Vagina (tissue), 2 donors: ENCODE measurements around the gene LTBP2.

Experiments
- POLR2A ChIP-seq, 2 donors: fragments of 450-650 bp; IDR thresholded peaks; one replicate each; pipeline ENCODE4 v1.6.1; 2017; ENCODE audit warnings: antibody characterized with exemption in 2 of 2, mild to moderate bottlenecking in 2 of 2, moderate library complexity in 2 of 2
- POLR2AphosphoS5 ChIP-seq, 2 donors: sonication (generic); formaldehyde crosslinking; IDR thresholded peaks; one replicate each; pipeline ENCODE4 v1.9.0; 2017; ENCODE audit warnings: antibody characterized with exemption in 2 of 2, mild to moderate bottlenecking in 2 of 2, low read depth in 1 of 2; ENCODE audit not compliant: insufficient read depth in 1 of 2
- TF ChIP-seq, protein P1 (sequence below), 3 experiments: fragments of 450-650 bp in 2 of 3; fragments of 200-600 bp in 1 of 3; sonication (generic) in 1 of 3; IDR thresholded peaks; one replicate each; pipeline ENCODE4 v1.5.1; 2017 to 2019; ENCODE audit warnings: antibody characterized with exemption in 3 of 3, mild to moderate bottlenecking in 2 of 3, moderate library complexity in 2 of 3

DNA sequence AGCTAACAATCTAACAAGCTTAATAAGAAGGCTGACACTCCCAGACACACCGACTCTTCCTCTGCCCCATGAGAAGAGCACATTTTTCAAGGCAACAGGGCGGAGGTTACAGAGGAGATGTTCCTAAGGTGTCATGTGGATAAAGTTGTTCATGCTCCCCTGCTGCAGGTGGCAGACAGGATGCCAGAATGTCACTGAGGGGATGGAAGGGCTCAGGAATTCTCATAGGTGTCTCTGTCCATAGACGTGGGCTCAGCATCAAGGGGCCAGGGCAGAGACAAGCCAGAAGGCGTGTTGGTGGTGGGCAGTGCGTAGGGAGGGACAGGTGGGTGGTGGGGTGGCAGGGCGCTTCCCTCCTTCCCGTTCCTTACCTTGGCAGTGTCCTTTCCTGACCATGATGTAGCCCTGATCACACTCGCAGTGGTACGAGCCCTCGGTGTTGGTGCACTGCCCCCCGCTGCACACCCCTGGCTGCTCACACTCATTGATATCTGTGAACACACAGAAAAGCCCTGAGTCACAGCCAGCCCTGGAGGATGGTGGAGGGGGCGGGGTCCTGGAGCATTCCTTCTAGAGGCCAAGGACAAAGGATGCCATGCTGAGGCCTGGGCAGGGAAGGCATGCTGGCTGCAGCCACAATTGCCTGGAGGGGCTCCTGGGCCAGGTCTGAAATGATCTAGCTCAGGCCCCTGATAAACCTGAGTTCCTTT, 95.4 kb downstream of the LTBP2 start:
- TF ChIP-seq, protein P1, sequence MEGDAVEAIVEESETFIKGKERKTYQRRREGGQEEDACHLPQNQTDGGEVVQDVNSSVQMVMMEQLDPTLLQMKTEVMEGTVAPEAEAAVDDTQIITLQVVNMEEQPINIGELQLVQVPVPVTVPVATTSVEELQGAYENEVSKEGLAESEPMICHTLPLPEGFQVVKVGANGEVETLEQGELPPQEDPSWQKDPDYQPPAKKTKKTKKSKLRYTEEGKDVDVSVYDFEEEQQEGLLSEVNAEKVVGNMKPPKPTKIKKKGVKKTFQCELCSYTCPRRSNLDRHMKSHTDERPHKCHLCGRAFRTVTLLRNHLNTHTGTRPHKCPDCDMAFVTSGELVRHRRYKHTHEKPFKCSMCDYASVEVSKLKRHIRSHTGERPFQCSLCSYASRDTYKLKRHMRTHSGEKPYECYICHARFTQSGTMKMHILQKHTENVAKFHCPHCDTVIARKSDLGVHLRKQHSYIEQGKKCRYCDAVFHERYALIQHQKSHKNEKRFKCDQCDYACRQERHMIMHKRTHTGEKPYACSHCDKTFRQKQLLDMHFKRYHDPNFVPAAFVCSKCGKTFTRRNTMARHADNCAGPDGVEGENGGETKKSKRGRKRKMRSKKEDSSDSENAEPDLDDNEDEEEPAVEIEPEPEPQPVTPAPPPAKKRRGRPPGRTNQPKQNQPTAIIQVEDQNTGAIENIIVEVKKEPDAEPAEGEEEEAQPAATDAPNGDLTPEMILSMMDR (IDR thresholded peaks at IDR 0.05): no peak
- TF ChIP-seq POLR2A (IDR thresholded peaks at IDR 0.05) (no peak), POLR2AphosphoS5 (IDR thresholded peaks at IDR 0.05; ENCODE audit: insufficient read depth in 1 of 2, low read depth in 1 of 2) (no peak)
